PC-9 (cell line): ENCODE measurements around the gene AZI2. TPM values are rescaled to one million over a fixed set of nuclear protein-coding genes. Genes with fewer than 3 reads are reported as not detected.

ENCODE experiments used
- BruUV-seq: library from RNA; stranded (reverse); fragments of 400-500 nt; replicated peaks from 2 replicates; lab custom pipeline; 2021; lab: Mats Ljungman, UMichigan
- CTCF ChIA-PET: fragments of 300-600 bp; sonication (Branson Sonifier 250); formaldehyde crosslinking; loops from one replicate; lab custom pipeline; 2022; ENCODE audit warnings: antibody characterized with exemption; lab: Charles Lee
- POLR2A ChIA-PET: fragments of 300-600 bp; sonication (Branson Sonifier 250); formaldehyde crosslinking; loops from one replicate; lab custom pipeline; 2022; ENCODE audit warnings: antibody characterized with exemption; ENCODE audit not compliant: unreplicated experiment; lab: Charles Lee
- DNase-seq, 2 experiments: peaks; one replicate each; pipeline versions ENCODE4 v3.0.0 to v3.0.0-alpha.2; 2015 to 2022; ENCODE audit warnings: mixed read lengths in 1 of 2
- H2AFZ ChIP-seq: fragments of 200-600 bp; sonication (generic); 2 replicates; pipeline ENCODE4 v1.8.1; 2017; ENCODE audit warnings: antibody characterized with exemption
- H3F3A ChIP-seq: fragments of 200-600 bp; sonication (generic); 2 replicates; pipeline ENCODE4 v1.8.1; 2017; ENCODE audit warnings: antibody characterized with exemption, mild to moderate bottlenecking, low read depth; ENCODE audit not compliant: insufficient read depth
- H3K27ac ChIP-seq: fragments of 200-600 bp; sonication (generic); 2 replicates; pipeline ENCODE4 v1.6.1; 2016; ENCODE audit warnings: mixed run types
- H3K27me3 ChIP-seq: fragments of 200-600 bp; sonication (generic); 2 replicates; pipeline ENCODE4 v1.6.1; 2016; ENCODE audit warnings: low read depth, mixed run types; ENCODE audit not compliant: insufficient read depth
- H3K36me3 ChIP-seq: fragments of 200-600 bp; sonication (generic); 2 replicates; pipeline ENCODE4 v1.6.1; 2016; ENCODE audit warnings: low read depth, mixed run types
- H3K4me1 ChIP-seq: fragments of 200-600 bp; sonication (generic); replicated peaks from 2 replicates; pipeline ENCODE4 v1.6.1; 2016; ENCODE audit warnings: mixed run types; ENCODE audit not compliant: insufficient read depth
- H3K4me2 ChIP-seq: fragments of 200-600 bp; sonication (generic); 2 replicates; pipeline ENCODE4 v1.6.1; 2017; ENCODE audit warnings: mixed run types
- H3K4me3 ChIP-seq: fragments of 200-600 bp; sonication (generic); 2 replicates; pipeline ENCODE4 v1.6.1; 2016; ENCODE audit warnings: mixed run types
- H3K79me2 ChIP-seq: fragments of 200-600 bp; sonication (generic); 2 replicates; pipeline ENCODE4 v1.6.1; 2017; ENCODE audit warnings: low read depth, mixed run types
- H3K9me2 ChIP-seq: fragments of 200-600 bp; sonication (generic); 2 replicates; pipeline ENCODE4 v1.8.1; 2017; ENCODE audit warnings: mild to moderate bottlenecking; ENCODE audit not compliant: insufficient read depth
- H3K9me3 ChIP-seq: fragments of 200-600 bp; sonication (generic); 2 replicates; pipeline ENCODE4 v1.8.1; 2016; ENCODE audit warnings: low read depth; ENCODE audit not compliant: insufficient read depth
- H4K20me1 ChIP-seq: fragments of 200-600 bp; sonication (generic); 2 replicates; pipeline ENCODE4 v1.8.1; 2017; ENCODE audit not compliant: insufficient read depth
- CTCF ChIP-seq: fragments of 200-600 bp; sonication (generic); conservative IDR thresholded peaks from 2 replicates; pipeline ENCODE4 v1.6.1; 2017; ENCODE audit warnings: mixed run types, antibody characterized with exemption, mild to moderate bottlenecking, moderate library complexity
- EZH2 ChIP-seq: fragments of 200-600 bp; sonication (generic); IDR thresholded peaks from 2 replicates; pipeline ENCODE4 v1.8.0; 2017; ENCODE audit warnings: antibody characterized with exemption, low read depth
- intact Hi-C: fragments of 100-400 bp; cut with micrococcal nuclease; formaldehyde crosslinking; loops from one replicate; pipeline ENCODE4 v1.10.0; 2022; ENCODE audit not compliant: unreplicated experiment
- total RNA-seq: library from RNA; stranded (reverse); gene quantifications from 2 replicates; pipeline ENCODE4 v1.2.3, GENCODE V29; 2021

The AZI2 gene
- total RNA-seq, 1 experiment from 2014 or later, result 39.5 TPM

- BruUV-seq, result no TSS peak
- Histone ChIP-seq H3K4me2 (no peak overlapping the region), H3K27ac (no peak overlapping the region), H3K9me3 (no peaks in the 10 kb centered on the region), H3K36me3 (0 out of 2 replicates have a peak, but pooled peaks cover 8% of the 10 kb centered on the region), H3K79me2 (no peaks in the 10 kb centered on the region), H3K9me2 (no peaks in the 10 kb centered on the region), H3K4me1 (no peaks in the 10 kb centered on the region), H2AFZ (no peak overlapping the region), H3F3A (no peaks in the 10 kb centered on the region), H3K27me3 (no peaks in the 10 kb centered on the region), H3K4me3 (no peak overlapping the region), H4K20me1 (no peaks in the 10 kb centered on the region)
- CTCF ChIA-PET, result no interaction called here
- no peak for DNase-seq
- intact Hi-C loops, result no loop called here
- POLR2A ChIA-PET, result no interaction called here
- TF ChIP-seq EZH2 (no peak), CTCF (no peak)
Observed at GRCh38 chr3:28315711-28316110, 32.9 kb downstream of the AZI2 start.

GRCh38 chr3:28308196-28308595 lies 40.4 kb downstream of the AZI2 start:
- ChIA-PET POLR2A (no interaction called here), CTCF (interaction anchor here (1.3 kb wide), 1 partner anchor 596 kb away, joined by 3 read pairs; no protein-coding TSS in a partner anchor)
- H3K79me2 ChIP-seq, result no peaks in the 10 kb centered on the region
- H3K9me2 ChIP-seq, result no peaks in the 10 kb centered on the region
- H3K36me3 ChIP-seq, result no peaks in the 10 kb centered on the region
- H3K4me1 ChIP-seq, result no peaks in the 10 kb centered on the region
- no peaks in the 10 kb centered on the region for H3K27me3 ChIP-seq
- BruUV-seq, result no TSS peak
- H2AFZ ChIP-seq, result no peak overlapping the region
- no peak for DNase-seq
- H4K20me1 ChIP-seq, result no peaks in the 10 kb centered on the region
- intact Hi-C loops, result no loop called here
- no peak overlapping the region for H3K4me2 ChIP-seq
- H3F3A ChIP-seq, result no peaks in the 10 kb centered on the region
- H3K9me3 ChIP-seq, result no peaks in the 10 kb centered on the region
- H3K27ac ChIP-seq, result no peak overlapping the region
- TF ChIP-seq CTCF, result no peak
- TF ChIP-seq EZH2, result no peak
- no peak overlapping the region for H3K4me3 ChIP-seq

GRCh38 chr3:28301688-28302087 lies 46.9 kb downstream of the AZI2 start:
- Histone ChIP-seq H3K27ac (no peak overlapping the region), H3K9me3 (no peaks in the 10 kb centered on the region), H3K4me3 (no peak overlapping the region), H3K4me1 (no peaks in the 10 kb centered on the region), H3K36me3 (no peaks in the 10 kb centered on the region), H2AFZ (no peak overlapping the region), H3K4me2 (no peak overlapping the region), H3K79me2 (no peaks in the 10 kb centered on the region), H4K20me1 (no peaks in the 10 kb centered on the region; the same call in 1 of the 2 replicates), H3K9me2 (no peaks in the 10 kb centered on the region), H3K27me3 (no peaks in the 10 kb centered on the region), H3F3A (no peaks in the 10 kb centered on the region)
- no TSS peak for BruUV-seq
- ChIA-PET POLR2A (no interaction called here), CTCF (no interaction called here)
- TF ChIP-seq CTCF, result no peak
- intact Hi-C loops, result no loop called here
- no peak for DNase-seq
